HG03095 (cell line): ENCODE measurements around the gene KRT83.

ENCODE experiments used
- ATAC-seq: cut with Tn5 transposase; IDR thresholded peaks from one replicate; pipeline ENCODE4 v1.9.1; 2021; ENCODE audit warnings: moderate library complexity; ENCODE audit not compliant: unreplicated experiment

KRT83 gene

DNA sequence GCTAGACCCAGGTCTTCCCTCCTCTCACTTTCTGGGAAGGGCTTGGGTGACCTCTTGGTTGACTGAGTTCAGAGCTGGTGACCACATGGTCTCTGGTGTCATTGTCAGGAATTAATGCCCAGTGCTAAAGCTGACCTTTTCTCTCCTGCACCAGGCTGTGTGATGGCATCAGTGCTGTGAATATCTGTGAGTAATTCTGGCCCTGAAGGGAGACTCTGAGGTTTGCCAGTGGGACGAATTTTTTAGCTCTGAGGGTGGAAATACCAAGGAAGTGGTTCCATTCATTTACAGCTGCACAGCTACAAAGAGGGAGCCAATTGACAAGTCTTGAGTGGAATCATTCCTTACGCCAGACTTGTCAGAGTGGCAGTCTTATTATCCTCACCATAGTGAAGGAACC, 53.0 kb downstream of the KRT83 start:
- ATAC-seq, result no peak

DNA sequence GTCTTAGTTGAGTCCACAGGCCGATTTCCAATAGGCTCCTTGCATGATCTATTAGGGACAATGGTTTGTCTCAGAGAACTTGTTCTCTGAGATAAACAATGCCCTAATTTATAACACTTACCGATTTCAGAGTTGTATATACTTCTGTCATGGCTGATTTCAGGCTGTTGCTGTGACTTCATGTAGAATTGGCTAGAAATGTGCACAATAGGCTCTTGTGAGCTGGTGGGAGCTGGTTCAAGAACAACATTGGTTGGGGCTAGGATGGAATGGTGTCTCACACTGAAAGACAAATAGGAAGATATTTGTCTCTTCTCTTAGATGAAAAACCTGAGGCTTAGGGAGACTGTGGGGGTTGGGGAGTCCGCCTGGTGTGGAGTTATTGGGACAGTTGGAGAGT, 53.5 kb downstream of the KRT83 start:
- no peak for ATAC-seq

DNA sequence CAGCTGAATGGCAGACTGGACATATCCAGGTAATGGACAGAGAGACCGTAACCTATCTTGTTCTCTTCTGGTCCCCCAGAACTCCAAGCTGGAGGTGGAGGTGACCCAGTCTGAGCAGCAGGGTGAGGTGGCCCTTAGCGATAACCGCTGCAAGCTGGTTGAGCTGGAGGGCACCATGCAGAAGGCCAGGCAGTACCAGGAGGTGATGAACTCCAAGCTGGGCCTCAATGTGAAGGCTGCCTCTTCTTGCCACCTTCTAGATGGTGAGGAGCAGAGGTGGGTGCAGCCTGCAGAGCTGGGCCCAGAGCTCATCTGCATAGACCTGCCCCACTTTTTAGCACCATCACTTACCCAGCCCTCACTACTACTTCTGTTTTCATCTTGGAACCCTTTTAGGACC, 53.9 kb downstream of the KRT83 start:
- ATAC-seq, result no peak

DNA sequence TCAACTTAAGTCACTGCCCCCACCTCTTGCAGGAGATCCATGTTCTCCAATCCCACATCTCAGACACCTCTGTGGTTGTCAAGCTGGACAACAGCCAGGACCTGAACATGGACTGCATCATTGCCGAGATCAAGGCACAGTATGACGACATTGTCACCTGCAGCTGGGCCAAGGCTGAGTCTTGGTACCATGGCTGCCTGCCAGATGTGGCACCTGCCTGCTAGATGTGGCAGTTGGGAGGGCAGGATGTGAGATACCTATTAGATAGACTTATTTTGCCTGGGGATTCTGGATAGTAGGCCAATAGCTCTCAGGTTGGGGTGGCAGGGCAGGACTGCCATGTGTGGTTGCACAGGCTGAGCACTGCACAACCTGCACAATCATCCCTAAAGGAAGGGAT, 54.7 kb downstream of the KRT83 start:
- no peak for ATAC-seq

DNA sequence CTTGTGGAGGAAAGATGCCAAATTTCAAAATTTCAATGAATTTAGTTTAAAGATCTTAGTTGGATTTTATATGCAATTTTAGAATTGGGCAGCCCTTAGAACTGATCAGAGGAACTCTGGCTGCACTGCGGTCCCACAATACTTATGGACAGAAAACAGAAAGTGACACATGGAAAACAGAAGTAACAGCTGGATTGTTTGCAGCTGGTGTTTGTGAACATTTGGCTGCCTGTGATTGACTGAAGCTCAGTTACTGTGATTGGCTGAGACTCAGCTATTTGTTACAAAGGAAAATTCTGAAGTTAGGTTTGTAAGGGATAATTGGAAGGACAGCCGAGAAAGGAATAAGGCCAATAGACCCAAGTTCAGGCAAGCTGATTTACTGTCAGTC, 56.8 kb downstream of the KRT83 start:
- no peak for ATAC-seq
